ENCODE data around the gene GOSR1.
"Not testable (repeated sequence)": the region's sequence is repeated elsewhere in the genome, so short reads cannot be mapped to it uniquely, and the experiment has no call there.

GOSR1 gene

DNA sequence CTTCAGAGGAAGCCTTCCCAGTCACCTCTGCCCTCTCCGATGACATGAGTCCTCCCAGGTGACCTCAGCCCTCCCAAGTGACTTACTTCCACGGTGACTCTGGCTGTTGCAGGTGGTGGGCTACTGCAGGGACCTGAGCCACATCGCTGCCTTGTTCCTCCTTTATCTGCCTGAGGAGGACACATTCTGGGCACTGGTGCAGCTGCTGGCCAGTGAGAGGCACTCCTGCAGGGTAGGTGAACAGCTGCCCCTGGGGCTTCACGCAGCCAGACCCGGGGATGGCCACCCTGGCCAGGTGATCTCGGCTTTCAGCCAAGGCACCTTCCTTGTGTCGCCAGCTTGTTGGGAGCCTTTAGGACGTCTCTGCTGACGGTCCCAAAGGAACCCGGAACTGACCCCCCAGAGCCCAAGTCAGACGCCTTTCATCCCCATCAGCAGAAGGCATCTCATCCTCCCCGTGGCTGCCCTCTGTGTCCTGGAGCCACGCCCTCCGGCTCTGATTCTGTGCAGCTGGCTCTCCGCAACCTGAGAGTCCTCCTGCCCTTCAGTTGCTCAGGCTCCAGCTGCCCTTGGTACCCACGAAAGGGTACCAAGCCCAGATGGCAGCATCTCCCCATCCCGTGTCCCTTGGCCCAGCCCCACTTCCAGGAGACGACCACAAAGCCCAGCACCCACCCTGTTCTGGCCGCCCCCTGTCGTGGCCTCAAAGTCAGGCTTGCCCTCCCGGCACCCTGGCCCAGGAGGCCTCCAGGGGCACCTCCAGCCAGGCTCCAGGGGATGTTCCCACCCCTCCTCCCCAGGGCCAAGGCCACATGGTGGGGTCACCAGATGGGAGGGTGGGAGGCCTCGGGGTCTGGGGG is 81.7 kb downstream of the GOSR1 start:
- DNase-seq (ENCODE audit: extremely low spot score, insufficient read length, low read depth) (no peak), FAIRE-seq (no peak)

DNA sequence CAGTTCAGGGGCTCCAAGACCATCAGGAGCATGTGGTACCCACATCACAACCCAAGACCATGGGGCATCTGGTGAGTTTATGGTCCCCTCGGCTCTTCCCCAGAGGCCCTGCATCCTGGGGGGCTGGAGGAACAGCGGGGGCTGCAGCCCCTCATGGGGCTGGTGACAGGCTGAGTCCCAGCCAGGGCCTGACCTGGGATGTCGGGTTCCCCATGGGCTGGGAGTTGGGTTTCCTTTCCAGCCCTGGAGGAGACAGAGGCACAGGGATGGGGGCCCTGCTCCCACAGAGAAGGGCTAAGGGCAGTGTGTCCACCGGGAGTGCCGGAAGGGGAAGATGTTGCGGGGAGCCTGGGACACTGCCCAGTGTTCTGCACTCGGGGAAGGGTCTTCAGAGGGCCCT is 82.4 kb downstream of the GOSR1 start:
- DNase-seq (ENCODE audit: extremely low spot score, insufficient read length, low read depth) = no peak
- FAIRE-seq = no peak

DNA sequence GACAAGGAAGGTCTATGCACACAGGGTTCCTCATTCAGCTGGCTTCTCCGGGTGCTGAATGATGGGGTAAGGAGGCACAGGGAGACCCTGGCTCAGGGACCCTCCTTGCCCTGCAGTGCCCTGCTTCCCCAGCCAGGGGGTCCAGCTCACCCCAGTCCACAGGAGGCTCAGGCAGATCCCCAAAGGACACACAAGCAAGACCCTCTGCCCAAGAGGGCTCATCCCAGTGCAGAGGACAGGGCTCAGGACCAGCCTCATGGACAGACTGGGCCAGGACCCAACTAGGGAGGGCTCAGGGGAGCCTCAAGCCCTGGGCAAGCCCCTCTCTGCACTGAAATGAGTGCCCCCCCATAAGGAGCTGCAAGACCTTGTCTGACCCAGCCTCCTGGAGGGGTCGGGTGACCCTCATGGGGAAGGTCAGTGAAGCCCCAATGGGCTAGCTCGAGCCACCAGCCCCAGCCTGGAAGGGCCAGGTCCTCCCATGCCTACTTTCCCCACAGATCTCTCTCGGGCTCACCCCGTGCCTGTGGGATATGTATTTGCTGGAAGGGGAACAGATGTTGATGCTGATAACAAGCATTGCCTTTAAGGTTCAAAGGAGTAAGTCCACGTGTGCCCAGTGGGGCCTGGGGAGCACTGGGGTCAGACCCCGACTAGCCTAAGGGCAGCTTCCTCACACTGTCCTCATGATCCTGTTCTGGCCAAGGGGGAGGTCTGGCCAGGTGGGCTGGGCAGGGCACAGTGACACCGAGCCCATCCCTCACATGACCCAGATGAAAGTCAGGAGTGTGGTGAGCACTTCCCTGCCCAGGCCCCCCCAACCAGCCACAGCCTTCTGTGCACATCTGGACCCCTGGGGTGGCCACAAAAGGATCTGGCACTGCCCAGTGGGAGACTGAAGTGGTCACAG is 83.2 kb downstream of the GOSR1 start:
- not testable (repeated sequence) for FAIRE-seq; DNase-seq (ENCODE audit: extremely low spot score, insufficient read length, low read depth)

DNA sequence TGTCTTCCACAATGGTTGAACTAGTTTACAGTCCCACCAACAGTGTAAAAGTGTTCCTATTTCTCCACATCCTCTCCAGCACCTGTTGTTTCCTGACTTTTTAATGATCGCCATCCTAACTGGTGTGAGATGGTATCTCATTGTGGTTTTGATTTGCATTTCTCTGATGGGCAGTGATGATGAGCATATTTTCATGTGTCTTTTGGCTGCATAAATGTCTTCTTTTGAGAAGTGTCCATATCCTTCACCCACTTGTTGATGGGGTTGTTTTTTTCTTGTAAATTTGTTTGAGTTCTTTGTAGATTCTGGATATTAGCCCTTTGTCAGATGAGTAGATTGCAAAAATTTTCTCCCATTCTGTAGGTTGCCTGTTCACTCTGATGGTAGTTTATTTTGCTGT is 84.6 kb downstream of the GOSR1 start:
- DNase-seq (ENCODE audit: extremely low spot score, insufficient read length, low read depth); FAIRE-seq: not testable (repeated sequence)

DNA sequence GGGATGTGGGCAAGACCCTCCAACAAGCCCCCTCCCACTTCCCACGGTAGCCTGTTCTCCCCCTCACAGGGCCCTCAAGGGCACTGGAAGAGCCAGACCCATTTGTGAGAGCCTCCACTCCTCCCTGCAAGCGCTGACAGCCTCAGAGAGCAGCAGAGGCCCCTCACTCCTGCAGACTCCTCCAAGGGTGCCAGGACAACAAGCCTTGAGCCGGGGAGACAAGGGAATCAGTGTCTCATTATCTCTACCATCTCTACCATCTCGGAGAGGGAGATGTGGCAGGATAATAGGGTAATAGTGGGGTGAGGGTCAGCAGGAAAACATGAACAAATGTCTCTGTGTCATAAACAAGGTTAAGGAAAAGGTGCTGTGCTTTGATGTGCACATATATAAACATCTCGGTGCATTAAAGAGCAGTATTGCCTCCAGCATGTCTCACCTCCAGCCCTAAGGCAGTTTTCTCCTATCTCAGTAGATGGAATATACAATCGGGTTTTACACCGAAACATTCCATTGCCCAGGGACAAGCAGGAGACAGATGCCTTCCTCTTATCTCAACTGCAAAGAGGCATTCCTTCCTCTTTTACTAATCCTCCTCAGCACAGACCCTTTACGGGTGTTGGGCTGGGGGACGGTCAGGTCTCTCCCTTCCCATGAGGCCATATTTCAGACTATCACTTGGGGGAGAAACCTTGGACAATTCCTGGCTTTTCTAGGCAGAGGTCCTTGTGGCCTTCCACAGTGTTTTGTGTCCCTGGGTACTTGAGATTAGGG is 86.1 kb downstream of the GOSR1 start:
- FAIRE-seq; DNase-seq (ENCODE audit: extremely low spot score, insufficient read length, low read depth): not testable (repeated sequence)

DNA sequence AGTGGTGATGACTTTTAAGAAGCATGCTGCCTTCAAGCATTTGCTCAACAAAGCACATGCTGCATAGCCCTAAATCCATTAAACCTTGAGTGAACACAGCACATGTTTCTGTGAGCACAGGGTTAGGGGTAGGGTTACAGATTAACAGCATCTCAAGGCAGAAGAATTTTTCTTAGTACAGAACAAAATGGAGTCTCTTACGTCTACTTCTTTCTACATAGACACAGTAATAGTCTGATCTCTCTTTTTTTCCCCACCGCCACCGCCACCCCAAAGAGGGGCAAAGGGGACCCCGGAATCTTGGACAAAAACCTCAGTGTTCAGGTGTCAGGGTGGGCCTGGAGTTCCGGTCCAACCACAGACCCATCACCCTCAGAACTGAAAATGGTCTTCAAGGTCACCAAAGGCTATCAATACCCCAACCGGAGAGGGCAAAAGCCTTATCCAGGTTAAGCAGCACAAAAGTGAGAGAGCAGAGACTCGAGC is 86.7 kb downstream of the GOSR1 start:
- not testable (repeated sequence) for FAIRE-seq; DNase-seq (ENCODE audit: extremely low spot score, insufficient read length, low read depth)

DNA sequence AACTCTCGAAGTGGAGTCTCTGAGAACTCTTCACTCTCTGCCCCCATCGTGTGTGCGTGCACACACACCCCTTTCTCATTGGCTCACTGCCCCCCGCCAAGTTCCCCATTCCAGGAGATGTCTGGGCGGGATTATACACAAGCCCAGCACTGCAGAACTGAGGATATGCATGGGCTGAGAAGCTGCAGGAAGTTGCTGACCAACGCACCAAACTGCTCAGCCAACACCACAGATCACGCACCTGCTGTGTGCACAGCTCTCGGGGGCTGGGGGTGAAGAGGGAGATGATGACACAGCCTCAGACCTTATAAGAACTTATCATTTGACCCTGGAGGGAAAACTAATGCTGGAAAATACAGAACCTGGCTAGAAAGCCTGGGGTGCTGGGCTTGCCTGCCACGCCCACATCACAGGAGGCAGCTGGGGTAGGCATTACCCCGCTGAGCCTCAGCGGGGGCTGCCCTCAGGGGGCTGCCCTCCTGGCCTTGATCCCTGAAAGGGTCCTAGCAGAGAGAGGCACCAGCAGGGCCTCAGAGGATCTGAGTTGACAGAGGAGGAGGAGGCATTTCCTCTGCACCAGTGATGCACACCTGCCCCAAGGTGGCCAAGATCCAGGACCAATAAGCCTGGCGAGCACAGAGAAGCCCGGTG is 87.3 kb downstream of the GOSR1 start:
- not testable (repeated sequence) for FAIRE-seq; DNase-seq (ENCODE audit: extremely low spot score, insufficient read length, low read depth)

DNA sequence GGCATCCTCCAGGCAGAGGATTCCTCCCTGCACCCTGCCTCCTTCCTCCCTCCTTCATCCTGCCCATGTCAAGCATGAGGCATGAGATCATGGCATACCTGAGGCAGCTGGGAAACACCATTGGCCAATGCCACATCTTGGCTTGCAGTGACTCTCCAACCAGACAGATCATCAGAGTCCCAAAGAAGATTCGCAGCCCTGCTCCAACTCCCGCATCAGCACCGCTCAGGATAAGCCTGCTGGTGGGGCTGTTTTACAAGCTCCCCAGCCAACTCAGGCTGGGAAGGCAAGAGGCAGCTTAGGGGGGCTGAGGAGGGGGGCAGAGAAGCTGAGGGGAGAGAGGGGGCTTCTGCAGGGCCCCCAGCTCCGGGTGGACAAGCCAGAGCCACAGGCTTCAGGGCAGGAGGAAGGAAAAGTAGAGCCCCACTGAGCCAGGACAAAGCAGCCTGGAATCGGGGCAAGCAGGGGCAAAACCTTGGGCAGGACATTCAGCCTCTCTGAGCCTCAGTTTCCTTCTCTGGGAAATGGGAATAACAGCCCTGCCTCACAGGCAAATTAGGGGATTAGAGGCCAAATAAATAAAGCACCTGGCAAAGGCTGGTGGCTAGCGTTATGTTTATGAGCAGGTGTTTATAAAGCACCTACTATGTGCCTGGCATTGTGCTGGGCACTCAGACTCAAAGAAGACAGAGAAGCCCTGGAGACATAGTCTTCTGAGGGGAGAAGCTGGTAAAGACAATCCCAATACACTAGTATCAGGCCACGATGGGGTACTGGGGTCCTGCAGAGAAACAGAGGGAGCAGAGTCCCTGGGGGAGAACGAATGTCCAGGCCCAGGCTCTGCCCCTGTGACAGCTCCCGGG is 88.1 kb downstream of the GOSR1 start:
- FAIRE-seq (no peak), DNase-seq (ENCODE audit: extremely low spot score, insufficient read length, low read depth) (no peak)

DNA sequence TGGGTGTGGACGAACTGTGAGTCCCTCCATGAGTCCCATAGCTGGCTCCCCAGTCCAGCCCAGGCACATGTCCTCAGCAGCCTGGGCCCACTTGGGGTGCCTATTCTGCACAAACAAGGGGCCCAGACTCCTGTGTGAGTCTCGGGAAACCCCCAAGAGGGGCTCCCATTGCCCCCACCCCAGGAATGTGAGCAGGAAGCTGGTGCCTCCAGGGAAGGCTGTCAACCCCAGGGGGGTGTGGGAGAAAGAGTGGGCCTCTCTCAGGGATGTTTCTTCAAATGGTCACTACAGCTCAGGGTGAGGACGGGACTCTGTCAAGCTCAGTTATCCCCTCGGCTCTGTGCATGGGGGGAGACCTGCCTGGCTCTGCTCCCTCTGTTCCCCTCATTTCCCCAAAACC is 88.9 kb downstream of the GOSR1 start:
- FAIRE-seq; DNase-seq (ENCODE audit: extremely low spot score, insufficient read length, low read depth): not testable (repeated sequence)

DNA sequence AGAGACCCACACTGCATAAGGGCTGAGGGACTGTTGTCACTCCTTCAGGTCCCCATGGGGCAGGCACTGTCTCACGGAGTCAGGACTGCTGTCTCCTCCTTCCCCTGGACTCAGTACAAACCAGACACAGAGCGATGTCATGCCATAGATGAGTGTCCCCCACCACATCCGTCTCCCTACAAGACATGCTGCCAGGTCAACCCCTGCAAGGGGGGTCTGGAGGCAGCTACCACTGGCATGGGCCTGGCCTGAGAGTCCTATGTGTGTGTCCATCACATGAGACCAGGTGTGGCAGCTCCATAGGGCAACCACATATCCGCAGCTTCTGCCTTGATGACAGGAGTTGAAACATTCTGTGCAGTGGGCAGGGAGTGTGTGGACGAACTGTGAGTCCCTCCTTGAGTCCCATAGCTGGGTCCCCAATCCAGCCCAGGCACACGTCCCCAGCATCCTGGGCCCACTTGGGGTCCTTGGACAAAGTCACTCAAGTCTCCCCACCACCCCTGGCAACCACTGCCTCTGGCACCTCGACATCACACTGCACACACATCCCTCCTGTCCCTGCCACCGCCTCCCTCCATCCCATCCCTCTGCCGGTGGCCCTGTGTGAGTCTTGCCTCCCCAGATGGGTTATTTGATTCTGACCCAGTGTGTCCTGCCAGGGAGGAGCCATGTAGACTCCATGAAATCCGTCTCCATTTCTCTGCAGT is 89.5 kb downstream of the GOSR1 start:
- not testable (repeated sequence) for DNase-seq (ENCODE audit: extremely low spot score, insufficient read length, low read depth); FAIRE-seq

DNA sequence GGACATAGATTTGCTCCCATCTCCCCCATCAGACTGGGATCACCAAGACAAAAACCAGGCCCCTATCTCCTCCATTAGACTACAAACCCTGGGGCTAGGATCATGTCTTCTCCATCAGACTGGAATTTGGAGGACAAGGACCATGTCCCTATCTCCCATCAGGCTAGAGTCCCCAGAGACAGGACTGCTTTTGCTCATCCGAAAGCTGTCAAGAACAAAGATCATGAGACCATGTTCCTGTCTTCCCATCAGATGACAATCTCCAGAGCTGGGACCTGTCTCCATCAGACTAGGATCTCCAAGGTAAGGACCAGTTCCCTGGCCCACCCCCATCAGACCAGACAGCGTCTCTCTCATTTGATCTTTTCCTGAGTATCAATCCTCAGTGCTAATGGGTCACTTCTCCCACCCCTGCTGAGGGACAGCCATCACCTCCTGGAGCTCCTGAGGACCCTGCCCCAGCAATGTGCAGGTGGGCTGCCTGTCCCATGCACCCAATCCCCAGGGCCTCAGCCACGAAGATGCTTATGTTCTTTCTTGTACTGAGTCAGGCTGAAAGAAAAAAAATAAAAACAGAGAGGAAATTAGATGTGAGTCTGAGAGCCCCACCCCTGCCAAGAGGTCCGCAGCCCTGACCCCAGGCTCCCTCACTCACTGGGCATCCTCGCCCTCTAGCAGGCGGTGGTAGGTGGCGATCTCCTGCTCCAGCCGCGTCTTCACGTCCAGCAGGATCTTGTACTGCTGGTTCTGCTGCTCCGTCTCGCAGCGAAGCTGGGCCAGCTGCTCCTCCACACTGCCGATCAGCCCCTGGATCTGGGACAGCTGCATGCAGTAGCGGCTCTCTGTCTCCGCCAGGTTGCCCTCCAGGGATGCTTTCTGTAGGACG is 90.3 kb downstream of the GOSR1 start:
- DNase-seq (ENCODE audit: extremely low spot score, insufficient read length, low read depth) (no peak), FAIRE-seq (no peak)

DNA sequence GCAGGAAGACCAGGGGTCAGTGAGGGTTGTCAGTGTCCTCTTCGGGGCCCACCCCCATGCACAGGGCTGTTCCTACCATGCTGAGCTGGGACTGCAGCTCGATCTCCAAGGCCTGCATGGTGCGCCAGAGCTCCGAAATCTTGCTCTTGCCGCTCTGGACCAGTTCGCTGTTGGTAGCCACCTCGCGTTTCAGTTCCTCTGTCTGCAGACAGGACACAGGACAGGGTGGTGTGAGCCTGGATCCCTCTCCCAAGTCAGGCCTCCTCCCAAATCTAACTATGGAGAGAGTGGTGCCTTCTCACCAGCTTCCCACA is 90.9 kb downstream of the GOSR1 start:
- DNase-seq (ENCODE audit: extremely low spot score, insufficient read length, low read depth) (no peak), FAIRE-seq (no peak)

DNA sequence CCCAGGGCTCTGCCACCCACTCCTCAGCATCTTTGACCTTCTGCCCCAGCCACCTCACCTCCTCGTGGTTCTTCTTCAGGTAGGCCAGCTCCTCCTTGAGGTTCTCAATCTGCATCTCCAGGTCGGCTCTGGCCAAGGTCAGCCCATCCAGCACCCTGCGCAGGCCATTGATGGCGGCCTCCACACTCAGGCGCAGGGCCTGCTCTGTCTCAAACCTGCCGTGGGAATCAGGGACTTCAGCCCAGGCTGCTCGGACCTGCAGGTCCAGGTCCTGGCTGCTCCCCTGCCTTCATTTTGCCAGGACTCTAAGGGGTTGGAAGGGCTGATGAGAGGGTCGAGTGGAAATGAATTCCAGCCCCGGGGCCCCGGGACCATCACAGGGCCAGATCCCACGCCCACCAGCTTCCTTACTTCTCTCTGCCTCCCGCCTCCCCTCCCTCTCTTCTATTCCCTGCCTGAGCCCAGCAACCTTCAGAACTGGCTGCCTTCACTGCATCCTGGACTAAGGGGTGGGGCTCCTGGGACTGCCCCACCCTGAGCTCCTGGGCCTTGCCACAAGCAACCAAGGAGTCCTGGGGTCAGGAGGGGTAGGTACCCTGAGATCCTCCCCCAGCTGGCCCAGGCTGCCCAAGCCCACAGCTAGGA is 92.4 kb downstream of the GOSR1 start:
- DNase-seq (ENCODE audit: extremely low spot score, insufficient read length, low read depth); FAIRE-seq: not testable (repeated sequence)

DNA sequence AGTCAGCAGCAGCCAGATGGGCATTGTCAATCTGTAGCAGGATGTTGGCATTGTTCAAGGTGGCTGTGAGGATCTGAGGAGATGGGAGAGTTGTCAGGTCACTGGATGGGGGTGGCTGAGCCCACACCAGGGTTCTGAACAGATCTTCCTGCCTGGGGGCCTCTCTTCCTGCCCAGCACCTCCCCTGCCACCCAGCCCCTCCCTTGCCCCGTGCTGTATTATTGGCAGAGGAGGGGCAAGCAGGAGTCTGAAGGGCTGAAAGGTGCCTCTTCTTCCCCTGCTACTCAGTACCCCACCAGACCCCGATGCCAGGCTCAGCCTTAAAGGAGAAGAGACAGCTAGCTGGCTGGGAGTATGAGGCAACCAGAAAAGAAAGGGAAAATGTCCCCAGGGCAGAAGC is 93.0 kb downstream of the GOSR1 start:
- FAIRE-seq = no peak
- no peak for DNase-seq (ENCODE audit: extremely low spot score, insufficient read length, low read depth)

DNA sequence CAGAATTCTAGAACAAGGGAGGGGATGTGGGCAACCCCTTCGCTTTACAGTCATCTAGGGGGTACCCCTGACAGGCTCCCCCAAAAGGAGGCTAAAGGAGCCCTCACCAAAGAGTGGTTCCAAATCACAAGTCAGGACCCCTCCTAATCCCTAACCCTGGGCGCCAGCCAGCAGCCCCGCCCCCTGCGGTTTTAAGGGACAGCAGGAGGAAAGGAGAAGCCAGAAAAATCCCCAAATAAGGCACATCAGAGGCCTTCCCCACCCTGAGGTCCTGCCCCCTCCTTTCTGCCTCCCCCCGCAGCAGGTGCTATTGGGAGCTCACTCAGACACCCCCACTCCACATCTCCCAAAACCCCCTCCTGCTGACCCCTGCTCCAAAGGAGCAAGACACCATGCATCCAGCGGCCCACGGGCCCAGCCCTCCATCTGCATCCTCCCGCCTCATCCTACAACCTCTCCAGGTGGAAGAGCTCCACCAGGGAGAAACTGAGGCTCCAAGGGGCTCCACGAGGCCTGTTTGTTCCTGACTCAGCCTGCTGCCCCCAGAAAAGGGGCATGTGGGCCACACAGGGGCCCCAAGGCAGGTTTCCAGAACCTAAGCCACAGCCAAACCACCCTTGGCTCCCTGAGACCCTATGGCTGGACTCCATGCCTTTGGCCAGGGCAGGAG is 93.5 kb downstream of the GOSR1 start:
- FAIRE-seq (no peak), DNase-seq (ENCODE audit: extremely low spot score, insufficient read length, low read depth) (no peak)

DNA sequence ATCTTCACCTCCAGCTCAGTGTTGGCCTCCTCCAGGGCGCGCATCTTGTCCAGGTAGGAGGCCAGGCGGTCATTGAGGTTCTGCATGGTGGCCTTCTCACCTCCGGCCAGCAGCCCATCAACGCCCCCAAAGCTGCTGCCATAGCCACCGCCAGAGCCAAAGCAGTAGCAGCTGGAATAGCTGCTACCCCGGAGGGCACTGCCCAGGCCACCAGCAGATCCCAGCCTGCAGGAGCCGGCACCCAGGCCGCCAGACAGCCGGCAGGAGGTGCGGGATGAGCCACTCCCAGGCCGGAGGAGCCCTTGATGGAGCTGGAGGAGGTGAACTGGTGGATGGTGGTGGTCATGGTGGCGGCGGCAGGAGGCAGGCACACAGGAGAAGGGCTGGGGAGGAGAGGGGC is 94.2 kb downstream of the GOSR1 start:
- DNase-seq (ENCODE audit: extremely low spot score, insufficient read length, low read depth); FAIRE-seq: not testable (repeated sequence)

Measured in GM18507 (cell line).